MM.1S (cell line): ENCODE results near the gene TBCCD1.

Experiments used
- DNase-seq: peaks from one replicate; pipeline ENCODE4 v3.0.0-alpha.2; 2015
- H2AFZ ChIP-seq: fragments of 300-600 bp; sonication (generic); 2 replicates; pipeline ENCODE4 v1.6.0; 2016; ENCODE audit warnings: antibody characterized with exemption, low read length
- H3F3A ChIP-seq: fragments of 300-600 bp; sonication (generic); 2 replicates; pipeline ENCODE4 v1.6.1; 2016; ENCODE audit warnings: mild to moderate bottlenecking, antibody characterized with exemption, low read length, moderate library complexity, mixed read lengths; ENCODE audit not compliant: insufficient read depth
- H3K27ac ChIP-seq: fragments of 300-600 bp; sonication (generic); 2 replicates; pipeline ENCODE4 v1.5.1; 2016; ENCODE audit warnings: mild to moderate bottlenecking, low read length
- H3K27me3 ChIP-seq: fragments of 300-600 bp; sonication (generic); replicated peaks from 2 replicates; pipeline ENCODE4 v1.6.0; 2016; ENCODE audit warnings: low read length; ENCODE audit not compliant: insufficient read depth
- H3K36me3 ChIP-seq: fragments of 300-600 bp; sonication (generic); replicated peaks from 2 replicates; pipeline ENCODE4 v1.6.1; 2016; ENCODE audit warnings: mild to moderate bottlenecking, low read length, mixed read lengths; ENCODE audit not compliant: insufficient read depth
- H3K4me1 ChIP-seq: fragments of 300-600 bp; sonication (generic); 2 replicates; pipeline ENCODE4 v1.6.1; 2016; ENCODE audit warnings: low read length, mixed read lengths
- H3K4me2 ChIP-seq: fragments of 300-600 bp; sonication (generic); 2 replicates; pipeline ENCODE4 v1.6.0; 2016; ENCODE audit warnings: low read depth, low read length
- H3K4me3 ChIP-seq: fragments of 300-600 bp; sonication (generic); 2 replicates; pipeline ENCODE4 v1.5.1; 2016; ENCODE audit warnings: low read length, mixed read lengths
- H3K79me2 ChIP-seq: fragments of 300-600 bp; sonication (generic); 2 replicates; pipeline ENCODE4 v1.6.1; 2016; ENCODE audit warnings: mixed run types, low read length, mixed read lengths
- H3K9ac ChIP-seq: fragments of 300-600 bp; sonication (generic); 2 replicates; pipeline ENCODE4 v1.6.1; 2016; ENCODE audit warnings: low read length, mixed read lengths
- H3K9me2 ChIP-seq: fragments of 300-600 bp; sonication (generic); replicated peaks from 2 replicates; pipeline ENCODE4 v1.6.1; 2016; ENCODE audit warnings: mild to moderate bottlenecking, low read length, mixed read lengths; ENCODE audit not compliant: insufficient read depth
- H3K9me3 ChIP-seq: fragments of 300-600 bp; sonication (generic); replicated peaks from 2 replicates; pipeline ENCODE4 v1.6.1; 2016; ENCODE audit warnings: mild to moderate bottlenecking, low read length, mixed read lengths; ENCODE audit not compliant: insufficient read depth
- H4K20me1 ChIP-seq: fragments of 300-600 bp; sonication (generic); 2 replicates; pipeline ENCODE4 v1.6.1; 2016; ENCODE audit warnings: mild to moderate bottlenecking, low read length, moderate library complexity, mixed read lengths; ENCODE audit not compliant: insufficient read depth
- CTCF ChIP-seq: fragments of 300-600 bp; sonication (generic); IDR thresholded peaks from 2 replicates; pipeline ENCODE4 v1.5.1; 2016; ENCODE audit warnings: antibody characterized with exemption, low read length, mixed read lengths
- EZH2 ChIP-seq: fragments of 300-600 bp; sonication (generic); optimal IDR thresholded peaks from 2 replicates; pipeline ENCODE3; 2017; ENCODE audit warnings: low read depth, mild to moderate bottlenecking, antibody characterized with exemption, low read length, mixed read lengths
- EZH2phosphoT487 ChIP-seq: fragments of 300-600 bp; sonication (generic); IDR thresholded peaks from 2 replicates; pipeline ENCODE4 v1.6.1; 2018; ENCODE audit warnings: antibody characterized with exemption, low read length

TBCCD1 gene

GRCh38 chr3:186551387-186551786 lies 15.8 kb downstream of the TBCCD1 start:
- H3K27ac ChIP-seq: no peak overlapping the region
- no peaks in the 10 kb centered on the region for H3K27me3 ChIP-seq
- no peaks in the 10 kb centered on the region for H3K9me3 ChIP-seq
- H3F3A ChIP-seq: no peaks in the 10 kb centered on the region
- H3K36me3 ChIP-seq: no peaks in the 10 kb centered on the region
- no peak overlapping the region for H3K4me2 ChIP-seq
- TF ChIP-seq CTCF (no peak), EZH2 (no peak), EZH2phosphoT487 (no peak)
- no peaks in the 10 kb centered on the region for H3K79me2 ChIP-seq
- H3K4me1 ChIP-seq: no peaks in the 10 kb centered on the region
- no peak overlapping the region for H3K9ac ChIP-seq
- no peaks in the 10 kb centered on the region for H4K20me1 ChIP-seq
- no peak overlapping the region for H3K4me3 ChIP-seq
- no peak for DNase-seq
- no peaks in the 10 kb centered on the region for H3K9me2 ChIP-seq
- no peak overlapping the region for H2AFZ ChIP-seq

- H3K4me3 ChIP-seq: no peak overlapping the region
- H3K27ac ChIP-seq: no peak overlapping the region
- no peak overlapping the region for H2AFZ ChIP-seq
- H3K9me2 ChIP-seq: no peaks in the 10 kb centered on the region
- no peaks in the 10 kb centered on the region for H3K9me3 ChIP-seq
- H3K27me3 ChIP-seq: no peaks in the 10 kb centered on the region
- TF ChIP-seq CTCF (no peak), EZH2 (no peak), EZH2phosphoT487 (no peak)
- H3F3A ChIP-seq: no peaks in the 10 kb centered on the region
- no peak overlapping the region for H3K9ac ChIP-seq
- DNase-seq: no peak
- H3K79me2 ChIP-seq: no peaks in the 10 kb centered on the region
- no peaks in the 10 kb centered on the region for H4K20me1 ChIP-seq
- no peaks in the 10 kb centered on the region for H3K4me1 ChIP-seq
- H3K4me2 ChIP-seq: no peak overlapping the region
- no peaks in the 10 kb centered on the region for H3K36me3 ChIP-seq
These were observed 17.6 kb downstream of the TBCCD1 start for GRCh38 chr3:186549497-186549896.

GRCh38 chr3:186544281-186544680 lies 22.9 kb downstream of the TBCCD1 start, which contains the start of gene CRYGS:
TSS of gene CRYGS (minus strand) at chr3:186544380. CDS start at chr3:186544326, 54 bp downstream.
- no peaks in the 10 kb centered on the region for H3K27me3 ChIP-seq
- H3F3A ChIP-seq: no peaks in the 10 kb centered on the region
- H3K9me3 ChIP-seq: no peaks in the 10 kb centered on the region
- H3K9me2 ChIP-seq: no peaks in the 10 kb centered on the region
- no peak within 1 kb of the TSS for H3K27ac ChIP-seq
- no peak within 1 kb of the TSS for H2AFZ ChIP-seq
- peaks cover 6% of the 10 kb centered on the region; the same call in 1 of the 2 replicates for H3K4me1 ChIP-seq
- no peak within 1 kb of the TSS for H3K9ac ChIP-seq
- H3K4me3 ChIP-seq: no peak within 1 kb of the TSS
- no peak within 1 kb of the TSS for H3K4me2 ChIP-seq
- no peaks in the 10 kb centered on the region for H4K20me1 ChIP-seq
- no peaks in the 10 kb centered on the region for H3K36me3 ChIP-seq
- TF ChIP-seq EZH2: no peak
- H3K79me2 ChIP-seq: no peaks in the 10 kb centered on the region
- no peak for DNase-seq

GRCh38 chr3:186540835-186541226 lies 26.3 kb downstream of the TBCCD1 start:
- Histone ChIP-seq H3K79me2 (no peaks in the 10 kb centered on the region), H3K4me1 (peaks cover 6% of the 10 kb centered on the region; the same call in 1 of the 2 replicates), H4K20me1 (no peaks in the 10 kb centered on the region), H3K9ac (no peak overlapping the region), H2AFZ (no peak overlapping the region), H3K9me2 (no peaks in the 10 kb centered on the region), H3K9me3 (no peaks in the 10 kb centered on the region), H3F3A (no peaks in the 10 kb centered on the region), H3K27ac (no peak overlapping the region), H3K27me3 (no peaks in the 10 kb centered on the region), H3K36me3 (no peaks in the 10 kb centered on the region), H3K4me2 (0 out of 2 replicates have a peak overlapping the region, but pooled peaks have one; percentile 63), H3K4me3 (no peak overlapping the region)
- no peak for TF ChIP-seq CTCF
- no peak for TF ChIP-seq EZH2phosphoT487
- DNase-seq: no peak
